Left kidney (tissue), 2 donors: Measurements from ENCODE around the gene KCND2. TPM values are rescaled to one million over a fixed set of nuclear protein-coding genes. Genes with fewer than 3 reads are reported as not detected.
"Not testable (repeated sequence)": the region's sequence is repeated elsewhere in the genome, so short reads cannot be mapped to it uniquely, and the experiment has no call there.

Experiments
- DNase-seq: peaks from one replicate; pipeline ENCODE4 v3.0.0-alpha.2; 2013
- polyA plus RNA-seq: library from polyadenylated mRNA; unstranded; fragments of 120-200 nt; gene quantifications from one replicate; pipeline ENCODE4 v1.2.1, GENCODE V29; 2013; ENCODE audit not compliant: insufficient read length

Gene KCND2
- polyA plus RNA-seq, 1 donor, result 2.9 TPM

DNA sequence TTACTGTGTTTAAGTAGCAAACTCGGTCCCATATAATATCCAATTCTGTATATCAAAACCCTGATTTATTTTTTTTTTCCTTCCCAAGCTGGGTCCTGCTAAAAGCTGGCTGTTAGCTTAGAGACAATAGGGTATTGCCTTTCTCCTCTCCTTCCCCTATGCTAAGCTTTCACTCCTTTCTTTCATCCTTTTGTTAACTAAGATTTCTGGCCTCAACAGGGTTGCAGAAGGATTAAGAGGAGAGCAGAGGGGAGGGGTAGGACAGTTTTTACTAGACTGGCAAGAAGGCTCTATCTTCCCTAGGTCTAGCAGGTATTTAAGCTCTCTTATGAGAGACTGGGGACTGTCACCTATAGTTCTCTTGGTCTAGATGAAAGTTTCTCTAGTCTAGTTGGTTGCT, 229.2 kb downstream of the KCND2 start:
- DNase-seq, result no peak

DNA sequence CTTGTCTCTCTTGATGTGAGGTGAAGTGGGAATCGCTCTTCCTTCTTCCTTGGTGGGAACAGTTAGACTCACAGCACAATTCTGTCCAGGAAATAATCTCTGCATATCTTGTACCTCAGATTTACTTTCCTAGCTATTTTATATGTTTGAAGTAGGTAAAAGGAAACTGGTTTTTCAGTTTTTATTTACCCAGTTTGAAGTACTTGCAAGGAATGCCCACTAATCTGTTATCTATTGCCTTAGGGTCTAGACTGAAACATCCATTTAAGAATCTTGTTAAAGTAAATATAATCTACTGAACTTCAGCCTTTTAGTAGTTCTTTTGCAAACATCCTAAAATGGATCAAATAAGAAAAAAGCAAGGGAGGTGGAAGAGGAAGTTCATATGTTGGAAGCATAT, 229.8 kb downstream of the KCND2 start:
- no peak for DNase-seq

DNA sequence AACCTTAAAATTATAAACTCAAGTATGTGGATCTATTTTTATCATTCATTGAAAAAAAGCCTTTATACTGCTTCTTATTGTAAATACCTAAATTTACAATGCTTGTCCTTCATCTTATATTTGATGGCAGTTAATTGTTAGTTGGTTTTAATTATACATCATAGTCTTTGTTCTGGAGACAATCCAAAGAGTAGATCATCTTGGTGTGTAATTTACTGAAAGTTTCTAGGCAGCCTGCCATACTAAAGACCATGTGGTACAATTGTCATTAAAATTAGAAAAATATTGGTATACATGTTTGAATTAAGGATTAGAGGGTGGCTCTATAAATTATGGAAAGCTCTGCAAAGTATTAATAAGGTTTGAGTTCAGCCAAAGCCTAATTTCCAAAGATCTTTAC, 231.4 kb downstream of the KCND2 start:
- no peak for DNase-seq

DNA sequence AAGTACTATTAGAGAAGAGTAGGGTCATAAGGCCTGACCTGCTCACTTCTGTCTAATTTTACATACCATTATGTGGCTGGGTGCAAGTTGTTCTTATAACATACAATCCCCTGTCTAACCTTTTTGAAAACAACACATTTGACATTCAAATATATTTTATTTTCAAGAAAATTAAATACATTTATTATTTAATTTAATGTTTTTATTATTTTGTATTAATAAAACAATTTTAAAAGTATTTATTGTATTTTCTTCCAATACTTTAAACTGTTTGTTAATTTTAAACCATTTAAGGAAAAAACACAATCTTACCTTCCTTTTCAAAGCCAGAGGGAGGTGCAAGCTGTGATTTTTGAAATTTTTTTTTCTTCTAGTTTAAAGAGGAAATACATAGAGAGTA, 232.8 kb downstream of the KCND2 start:
- DNase-seq, result no peak

DNA sequence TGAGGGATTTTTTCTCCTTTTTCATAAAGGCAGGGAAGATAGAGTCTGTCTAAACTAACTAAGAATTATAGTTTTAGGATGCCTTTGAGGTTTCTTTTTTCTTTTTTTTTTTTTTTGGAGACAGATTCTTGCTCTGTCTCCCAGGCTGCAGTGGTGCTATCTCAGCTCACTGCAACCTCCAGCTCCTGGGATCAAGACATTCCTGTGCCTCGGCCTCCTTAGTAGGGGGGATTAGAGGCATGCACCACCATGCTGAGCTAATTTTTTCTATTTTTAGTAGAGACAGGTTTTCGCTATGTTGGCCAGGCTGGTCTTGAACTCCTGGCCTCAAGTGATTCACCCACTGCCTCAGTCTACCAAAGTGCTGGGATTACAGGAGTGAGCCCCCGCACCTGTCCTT, 239.7 kb downstream of the KCND2 start:
- no peak for DNase-seq

DNA sequence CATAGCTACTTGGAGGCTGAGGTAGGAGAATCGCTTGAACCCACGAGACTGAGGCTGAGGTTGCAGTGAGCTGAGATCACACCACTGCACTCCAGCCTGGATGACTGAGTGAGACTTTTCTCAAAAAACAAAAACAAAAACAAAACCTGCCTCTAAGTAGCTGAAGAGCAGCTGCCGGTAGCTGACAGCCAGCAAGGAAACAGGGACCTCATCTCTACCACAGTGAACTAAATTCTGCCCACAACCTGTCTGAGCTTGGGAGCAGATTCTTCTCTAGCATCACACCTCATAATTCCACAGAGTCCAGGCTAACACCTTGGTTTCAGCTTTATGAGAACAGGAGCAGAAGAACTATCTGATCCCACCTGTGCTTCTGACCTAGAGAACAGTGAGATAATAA, 246.2 kb downstream of the KCND2 start:
- DNase-seq, result no peak

DNA sequence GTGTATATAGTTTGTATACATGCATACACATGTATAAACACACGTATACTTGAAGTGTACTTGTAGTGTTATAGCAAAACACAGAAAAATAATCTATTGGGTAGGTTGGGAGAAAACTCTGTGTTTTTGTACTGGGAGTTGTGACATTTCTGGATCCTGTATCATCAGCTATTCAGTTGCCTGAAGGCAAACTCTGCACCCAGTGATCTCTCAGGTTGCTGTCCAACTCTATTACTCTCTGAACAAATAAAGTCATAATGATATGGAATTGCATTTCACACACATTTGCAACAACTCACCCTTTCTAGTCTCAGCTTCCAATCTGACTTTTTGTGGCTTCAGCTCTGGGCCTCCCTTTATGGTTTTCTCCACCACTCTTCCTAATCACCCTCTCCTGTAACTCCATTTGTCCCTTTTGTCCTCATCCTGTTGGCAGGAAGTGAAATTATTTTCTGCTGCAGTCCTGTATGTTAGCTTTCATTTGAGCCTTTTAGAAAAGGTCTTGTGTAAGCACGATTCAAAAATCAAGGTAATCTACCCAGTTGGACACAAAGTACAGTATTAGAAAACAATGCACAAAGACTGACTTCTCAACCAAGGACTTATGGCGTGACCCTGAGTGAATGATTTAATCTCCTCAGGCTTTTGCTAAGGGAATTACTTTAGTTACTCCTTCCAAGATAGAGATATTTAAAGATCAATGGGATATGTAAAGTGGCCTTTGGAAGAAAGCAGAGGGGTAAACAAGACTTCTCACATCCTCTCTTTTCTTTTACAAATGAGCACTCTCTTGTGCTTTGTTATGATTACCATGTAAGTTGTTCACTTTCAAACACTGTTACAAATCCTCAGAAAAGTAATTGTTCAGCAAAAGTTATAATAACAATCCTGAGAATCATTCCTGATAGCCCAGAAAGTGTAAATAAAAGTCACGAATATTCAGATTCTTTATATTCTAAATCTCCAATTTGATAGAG, 249.1 kb downstream of the KCND2 start:
- DNase-seq, result no peak

DNA sequence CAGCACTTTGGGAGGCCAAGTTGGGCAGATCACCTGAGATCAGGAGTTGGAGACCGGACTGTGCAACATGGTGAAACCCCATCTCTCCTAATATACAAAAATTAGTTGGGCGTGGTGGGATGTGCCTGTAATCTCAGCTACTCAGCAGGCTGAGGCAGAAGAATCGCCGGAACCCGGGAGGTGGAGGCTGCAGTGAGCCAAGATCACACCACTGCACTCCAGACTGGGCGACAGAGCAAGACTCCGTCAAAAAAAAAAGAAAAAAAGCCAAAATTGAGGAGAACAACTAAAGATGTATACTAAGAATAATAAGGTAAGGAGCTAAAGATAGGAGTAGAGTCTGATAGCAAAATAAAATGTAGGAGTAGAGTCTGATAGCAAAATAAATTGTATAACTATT, 251.0 kb downstream of the KCND2 start:
- no peak for DNase-seq

DNA sequence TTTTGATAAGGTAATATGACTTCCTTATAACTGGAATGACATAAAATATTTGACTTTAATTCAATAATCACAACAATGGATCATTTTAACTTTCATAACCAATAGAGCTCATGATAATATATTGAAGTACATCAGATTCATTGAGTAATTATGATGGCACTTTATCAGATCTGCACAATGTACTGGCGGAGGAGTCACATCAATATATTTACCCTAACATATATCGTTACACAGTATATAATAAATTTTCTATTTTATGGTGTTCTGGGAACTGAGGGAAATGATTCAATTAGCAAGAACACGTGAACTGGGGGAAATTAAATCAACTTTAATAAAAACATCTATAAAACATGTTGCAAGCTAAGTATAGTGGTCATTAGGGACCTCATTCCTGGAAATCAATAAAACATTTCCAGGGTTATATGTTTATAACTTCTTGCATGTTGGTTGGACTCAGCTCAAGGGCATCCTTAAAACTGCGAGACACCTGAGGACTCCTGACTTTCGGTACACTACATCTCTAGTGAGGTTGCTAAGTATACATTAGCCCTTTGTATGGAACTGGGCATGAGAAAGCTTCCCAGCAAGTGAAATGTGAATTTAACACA, 254.0 kb downstream of the KCND2 start:
- DNase-seq, result no peak

DNA sequence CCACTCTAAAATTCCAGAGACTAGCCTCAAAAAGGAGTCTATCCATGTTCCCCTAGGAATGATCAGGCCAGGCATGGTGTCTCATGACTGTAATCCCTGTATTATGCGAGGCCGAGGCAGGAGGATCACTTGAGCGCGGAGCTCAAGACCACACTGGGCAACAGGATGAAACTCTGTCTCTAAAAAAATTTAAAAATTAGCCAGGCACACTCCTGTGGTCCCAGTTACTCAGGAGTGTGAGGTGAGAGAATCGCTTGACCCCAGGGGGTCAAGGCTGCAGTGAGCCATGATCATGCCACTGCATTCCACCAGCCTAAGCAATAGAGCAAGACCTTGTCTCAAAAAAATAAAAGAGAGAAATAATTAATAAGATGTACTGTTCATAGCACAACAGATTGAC, 256.8 kb downstream of the KCND2 start:
- no peak for DNase-seq

DNA sequence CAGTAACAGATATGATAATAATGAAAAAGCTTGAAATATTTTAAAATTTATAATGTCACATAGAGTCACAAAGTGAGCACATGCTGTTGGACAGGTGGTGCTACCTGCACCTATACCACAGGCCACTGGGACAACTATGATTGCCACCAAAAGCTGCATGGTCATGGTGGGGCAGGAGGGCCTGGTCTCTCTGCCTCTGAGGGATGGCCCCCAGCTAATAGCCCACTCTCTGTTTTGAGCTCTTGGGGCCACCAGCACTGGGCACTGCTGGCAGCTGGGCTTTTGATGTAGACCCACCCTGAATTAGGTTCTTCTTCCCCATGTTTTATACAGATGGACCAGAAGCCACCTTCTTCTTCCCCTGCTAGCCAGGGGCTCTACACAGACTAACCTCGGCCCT, 265.4 kb downstream of the KCND2 start:
- DNase-seq, result no peak

DNA sequence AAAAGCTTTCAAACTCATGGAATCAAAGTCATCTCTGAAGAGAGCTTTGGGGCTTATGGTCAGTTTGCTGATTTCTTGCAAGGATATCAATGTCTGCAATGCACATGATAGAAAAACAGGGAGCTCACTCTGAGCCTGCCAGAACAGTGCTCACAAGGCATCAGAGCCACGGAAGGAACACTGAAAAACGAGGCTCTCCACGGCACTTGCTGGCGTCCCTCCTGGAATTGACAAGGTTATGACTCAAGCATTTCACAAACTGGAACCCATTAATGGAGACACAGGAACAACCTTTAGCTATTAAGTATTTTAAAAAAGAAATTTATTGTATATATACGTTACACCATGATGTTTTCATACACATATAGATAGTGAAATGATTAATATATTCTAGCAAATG, 266.3 kb downstream of the KCND2 start:
- DNase-seq, result no peak

DNA sequence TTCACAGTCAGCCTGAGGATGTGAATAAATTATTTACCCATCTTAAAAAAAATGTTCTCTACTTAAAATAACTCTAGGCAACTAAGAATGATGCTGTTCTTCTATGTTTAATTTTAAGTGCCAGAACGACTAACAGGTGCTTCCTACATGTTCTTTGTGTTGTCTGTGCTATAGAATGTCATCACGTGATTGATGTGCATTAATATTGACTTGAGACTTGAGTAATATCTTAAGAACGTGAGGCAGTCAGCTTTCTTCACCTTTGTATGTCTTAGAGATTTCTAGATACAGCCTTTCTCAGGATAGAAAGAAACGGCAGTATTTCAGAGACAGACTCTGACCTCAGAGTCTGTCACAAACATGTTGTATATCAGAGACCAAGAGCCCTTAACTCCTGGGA, 274.6 kb downstream of the KCND2 start:
- DNase-seq, result no peak

DNA sequence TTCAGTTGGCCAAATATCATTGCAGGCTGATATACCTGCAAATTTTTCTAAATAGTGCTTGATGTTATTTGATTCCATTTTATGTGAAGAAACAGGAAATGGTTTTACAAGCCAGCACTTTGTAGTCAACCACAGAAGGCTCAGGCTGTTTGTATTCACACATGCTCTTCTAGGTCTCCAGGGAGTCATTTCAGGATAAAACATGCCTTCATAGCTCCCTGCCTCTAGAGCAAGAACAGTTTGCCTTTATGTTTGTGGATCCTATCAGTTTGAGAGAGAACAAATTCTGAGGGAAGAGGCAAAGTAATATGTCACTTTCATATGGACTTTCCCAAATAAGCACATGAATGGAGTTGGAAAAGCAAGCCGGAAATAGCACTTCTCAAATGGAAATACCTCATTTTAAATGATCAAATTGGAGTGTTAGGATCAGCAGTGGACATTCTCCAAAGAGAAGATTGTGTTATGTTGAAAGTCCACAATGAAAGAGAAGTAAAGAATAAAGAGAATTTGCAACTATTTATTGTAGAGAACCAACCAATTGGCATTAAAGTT, 277.6 kb downstream of the KCND2 start:
- DNase-seq, result no peak

DNA sequence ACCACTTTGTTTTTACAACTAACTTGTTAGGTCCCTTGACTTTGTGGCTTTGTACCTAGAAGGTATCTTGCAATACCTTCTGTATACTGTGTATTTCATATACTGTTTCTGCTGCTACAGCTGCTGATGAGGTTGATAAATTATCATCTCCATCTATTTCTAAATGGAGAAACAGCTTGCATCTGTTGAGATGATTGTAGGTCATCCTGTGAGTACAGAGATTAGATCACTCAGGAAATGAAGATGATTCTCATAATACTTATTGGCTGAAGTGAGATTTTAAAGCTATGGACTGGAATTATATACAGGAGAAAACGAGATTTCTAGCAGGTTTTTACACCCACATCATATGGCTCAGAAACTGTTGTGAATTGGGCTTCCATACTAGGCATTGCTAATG, 280.5 kb downstream of the KCND2 start:
- no peak for DNase-seq

DNA sequence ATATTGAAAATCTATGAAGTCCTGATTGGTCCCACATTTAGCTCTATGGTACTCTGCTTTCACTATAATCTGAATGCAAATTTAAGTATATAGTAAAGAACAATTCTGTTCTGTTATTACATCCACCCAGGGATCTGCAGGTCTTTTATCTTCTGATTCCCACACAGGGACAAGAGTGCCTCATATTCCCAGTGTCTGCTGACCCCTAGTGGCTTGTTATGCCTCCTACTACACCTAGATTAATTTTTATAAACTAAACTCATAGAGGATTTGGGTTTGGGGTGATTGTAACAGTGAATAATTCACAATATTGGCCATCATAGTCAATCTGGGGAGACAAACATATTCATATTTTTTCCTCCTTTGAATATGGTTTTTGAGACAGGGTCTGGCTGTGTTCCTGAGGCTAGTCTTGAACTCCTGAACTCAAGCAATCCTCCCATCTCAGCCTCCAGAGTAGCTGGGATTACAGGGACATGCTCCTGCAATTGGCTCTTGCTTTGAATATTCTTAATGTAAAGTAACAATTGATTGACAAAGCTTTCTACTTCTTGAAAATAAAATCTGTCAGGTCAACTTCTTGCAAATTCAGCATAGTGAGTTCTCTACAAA, 282.1 kb downstream of the KCND2 start:
- peak; percentile 56 for DNase-seq

DNA sequence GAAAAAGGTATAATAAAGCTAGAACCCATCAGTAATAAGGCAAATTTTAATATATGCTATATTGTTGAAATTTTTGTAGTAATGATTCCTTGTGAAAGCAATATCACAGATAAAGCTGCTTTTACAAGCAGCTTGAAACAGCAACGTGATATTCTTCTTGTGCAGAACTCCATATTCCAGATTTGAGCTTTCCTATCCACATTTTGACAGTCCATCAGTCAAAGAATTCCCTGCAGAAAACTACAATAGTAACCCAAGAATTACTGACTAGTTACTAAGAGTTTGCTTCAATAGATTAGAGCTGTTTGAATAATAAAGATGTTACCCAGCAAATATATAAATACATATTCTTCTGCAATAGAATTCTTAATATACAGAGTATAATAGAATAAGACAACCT, 291.2 kb downstream of the KCND2 start:
- DNase-seq, result no peak

DNA sequence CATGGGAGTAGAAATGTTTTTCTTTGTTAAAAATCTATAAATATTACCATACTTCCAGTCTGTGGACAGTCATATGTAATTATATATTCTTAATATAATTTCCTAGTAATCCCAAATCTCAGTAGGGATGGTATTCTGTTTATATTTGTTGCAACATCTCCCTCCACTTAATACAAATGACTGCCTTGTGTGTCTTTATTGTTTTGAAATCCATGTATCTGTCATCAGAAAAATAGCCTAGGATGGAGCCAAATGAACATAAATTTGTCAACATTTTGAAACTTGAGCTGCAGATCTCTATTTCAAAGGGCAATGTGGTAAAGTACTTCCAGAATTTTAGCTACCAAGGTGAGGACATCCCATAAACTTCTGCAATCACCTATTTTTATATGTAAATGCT, 294.2 kb downstream of the KCND2 start:
- DNase-seq, result no peak

DNA sequence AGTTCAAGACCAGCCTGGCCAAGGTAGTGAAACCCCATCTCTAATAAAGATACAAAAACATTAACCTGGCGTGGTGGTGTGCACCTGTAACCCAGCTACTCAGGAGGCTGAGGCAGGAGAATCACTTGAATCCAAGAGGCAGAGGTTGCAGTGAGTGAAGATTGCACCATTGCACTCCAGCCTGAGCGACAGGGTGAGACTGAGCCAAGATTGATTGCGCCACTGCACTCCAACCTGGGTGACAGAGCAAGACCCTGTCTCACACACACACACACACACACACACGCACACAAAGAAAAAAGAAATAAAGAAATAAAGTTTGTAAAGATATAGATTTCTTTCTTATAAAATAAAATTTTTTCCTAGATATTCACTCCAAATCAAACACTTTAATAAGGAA, 305.7 kb downstream of the KCND2 start:
- not testable (repeated sequence) for DNase-seq

DNA sequence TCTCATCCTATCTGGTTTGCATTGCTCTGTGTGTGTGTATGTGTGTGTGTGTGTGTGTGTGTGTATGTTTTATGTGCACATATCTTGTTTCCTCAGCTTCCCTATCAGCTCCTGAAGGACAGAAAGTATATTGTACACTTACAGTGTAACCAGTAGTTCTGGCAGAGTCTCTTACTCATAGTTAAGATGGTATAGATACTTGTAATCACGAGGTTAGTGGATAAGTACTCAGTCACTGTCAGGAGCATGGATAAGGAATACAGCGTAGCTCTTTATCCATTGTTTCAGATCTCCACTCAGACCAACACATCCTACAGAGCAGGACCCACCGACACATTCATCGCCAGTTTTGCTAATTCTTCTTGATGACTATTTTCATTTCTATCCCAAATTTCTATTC, 309.9 kb downstream of the KCND2 start:
- no peak for DNase-seq

DNA sequence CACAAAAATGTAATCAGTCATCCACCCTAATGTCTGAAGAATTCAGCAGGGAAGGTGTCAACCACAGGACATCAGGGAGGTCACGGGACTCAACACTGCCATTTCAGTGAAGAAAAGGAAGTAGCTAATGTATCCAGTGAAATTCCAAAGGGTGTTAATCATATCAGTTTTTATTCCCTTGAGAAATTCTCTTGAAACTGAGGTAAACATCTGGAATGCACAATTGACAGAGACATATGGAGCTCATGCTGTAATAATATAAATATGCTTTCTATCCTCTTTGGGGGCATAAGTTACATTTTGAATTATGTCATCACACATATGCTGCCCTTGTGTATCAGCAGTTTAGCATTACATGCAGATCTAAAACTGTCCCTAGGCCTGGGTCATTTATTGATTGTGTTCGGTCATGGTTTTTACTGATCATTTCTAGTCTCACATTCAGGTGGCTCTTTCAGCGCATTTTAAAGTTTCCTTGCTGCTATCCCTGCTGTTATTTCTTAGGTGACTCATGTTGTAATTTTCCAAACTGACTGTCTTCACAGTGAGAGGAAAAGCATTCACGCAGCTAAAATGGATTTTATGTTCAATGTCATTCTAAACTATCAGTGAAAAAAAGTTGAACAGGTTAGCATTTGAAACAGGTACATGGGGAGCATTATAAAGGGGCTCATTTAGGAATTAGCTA, 311.1 kb downstream of the KCND2 start:
- DNase-seq, result no peak

DNA sequence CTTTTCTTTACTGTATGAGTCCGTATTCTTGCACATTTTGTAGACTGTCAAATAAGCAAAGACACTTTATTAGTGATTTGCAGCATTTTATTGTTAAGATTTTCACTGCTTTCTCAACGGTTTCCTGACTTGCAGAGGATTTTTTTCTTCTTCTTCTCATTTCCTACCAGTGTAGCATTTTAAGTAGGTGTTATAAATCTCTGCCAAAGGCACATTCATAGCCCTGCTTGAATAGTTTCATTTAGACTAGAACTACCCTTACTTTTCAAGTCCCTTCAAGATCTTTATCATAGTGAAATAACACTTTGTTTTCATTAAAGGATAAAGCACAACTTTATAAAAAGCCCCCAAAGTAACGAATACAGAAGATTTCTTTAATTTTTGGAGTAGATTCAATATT, 313.6 kb downstream of the KCND2 start:
- DNase-seq, result peak; percentile 60
